HG02943 (cell line): ENCODE results near the gene SNRNP48.

Source experiments
- ATAC-seq: cut with Tn5 transposase; IDR thresholded peaks from one replicate; pipeline ENCODE4 v1.9.1; 2021; ENCODE audit warnings: mild to moderate bottlenecking, low read depth, moderate library complexity; ENCODE audit not compliant: unreplicated experiment

SNRNP48 gene

DNA sequence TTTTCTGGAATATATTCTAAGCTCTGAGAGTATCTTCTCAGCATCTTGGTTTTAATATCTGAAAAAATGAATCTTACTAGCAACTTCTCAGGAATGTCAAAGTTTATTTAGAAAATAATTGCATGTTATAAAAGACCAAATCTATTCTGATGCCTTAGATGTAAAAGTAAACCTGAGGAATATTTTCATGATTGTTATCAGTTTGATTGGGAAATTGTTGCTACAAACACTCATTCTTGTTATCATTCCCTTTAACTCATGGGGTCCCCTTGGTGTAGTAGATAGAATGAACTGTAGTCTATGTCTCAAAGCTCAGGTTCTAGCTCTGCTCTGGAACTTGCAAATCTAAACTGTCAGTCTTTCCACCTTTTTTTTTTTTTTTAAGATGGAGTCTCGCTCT is 50.0 kb downstream of the SNRNP48 start:
- ATAC-seq: no peak

GRCh38 chr6:7640607-7641577 is 50.9 kb downstream of the SNRNP48 start:
- no peak for ATAC-seq

DNA sequence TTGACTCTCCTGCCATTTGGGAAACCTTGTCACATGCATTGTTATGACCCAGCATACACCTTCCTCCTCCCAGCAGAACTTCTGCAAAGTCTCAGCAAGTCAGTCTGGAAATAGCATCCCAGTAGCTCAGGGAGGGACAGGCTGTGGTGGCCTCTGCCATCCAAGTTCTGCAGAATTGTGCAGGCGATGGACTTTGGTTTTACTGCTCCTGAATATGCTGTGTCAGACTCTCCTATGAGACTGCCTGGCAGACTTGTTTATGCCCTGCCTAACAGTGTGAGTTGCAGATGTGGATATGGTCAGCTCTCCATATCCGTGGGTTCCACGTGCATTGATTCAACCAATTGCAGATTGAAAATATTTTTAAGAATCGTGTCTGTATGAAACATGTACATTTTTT is 52.8 kb downstream of the SNRNP48 start:
- no peak for ATAC-seq

DNA sequence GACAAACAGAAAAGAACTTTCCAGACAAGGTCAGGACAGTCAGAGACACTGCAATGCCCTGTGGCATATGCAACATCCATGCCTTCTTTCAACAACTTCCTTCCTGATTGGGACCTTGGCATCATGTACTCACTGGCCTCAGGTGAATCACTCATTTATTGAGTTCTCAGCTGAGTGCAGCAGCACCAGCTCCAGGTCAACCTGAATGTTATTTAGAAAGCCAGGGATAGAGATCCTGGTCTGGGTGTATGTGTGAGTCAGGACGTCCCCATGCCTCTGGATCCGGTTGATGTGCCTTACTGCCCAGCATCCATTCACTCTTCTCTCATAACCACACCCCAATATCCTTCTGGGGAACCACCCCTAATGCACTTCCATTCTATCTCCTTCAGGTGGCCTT is 54.4 kb downstream of the SNRNP48 start:
- no peak for ATAC-seq

DNA sequence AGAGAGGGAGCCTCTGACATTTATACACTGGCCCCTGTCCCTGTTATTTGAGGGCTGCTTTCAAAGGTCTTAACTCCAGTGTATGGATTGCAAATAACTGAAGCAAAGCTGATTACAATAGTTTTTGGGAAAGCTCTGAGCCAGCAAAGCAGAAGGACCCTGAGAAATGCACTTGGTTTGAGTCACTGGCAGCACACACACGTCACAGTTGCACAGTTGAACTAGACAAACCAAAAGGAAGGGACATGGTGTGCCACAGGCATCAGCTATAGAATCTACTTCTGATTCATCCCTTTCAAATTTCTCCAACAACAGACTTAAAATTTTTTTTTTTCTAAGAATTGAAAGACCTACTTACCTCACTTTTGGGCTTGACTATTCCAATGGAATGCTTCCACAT is 56.4 kb downstream of the SNRNP48 start:
- ATAC-seq: no peak

DNA sequence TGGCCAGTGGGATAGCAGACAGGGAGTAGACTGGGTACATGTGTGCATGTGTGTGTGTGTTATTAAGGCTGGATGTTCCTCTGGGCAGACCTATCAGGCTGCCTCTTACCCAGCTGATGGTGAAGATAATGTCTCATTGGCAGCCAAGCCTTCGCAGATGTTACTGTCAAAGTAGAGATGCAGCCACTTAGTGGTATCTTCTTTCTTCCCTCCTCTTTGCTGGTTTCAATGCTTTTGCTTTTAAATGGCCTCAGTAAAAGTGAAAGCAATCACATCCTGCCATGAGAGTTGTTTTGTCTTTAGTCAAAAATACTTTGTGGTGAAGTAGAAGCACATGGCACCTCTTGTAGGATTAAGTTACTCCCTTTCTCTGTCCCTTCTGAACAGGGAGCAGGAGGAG is 57.5 kb downstream of the SNRNP48 start:
- ATAC-seq: no peak

DNA sequence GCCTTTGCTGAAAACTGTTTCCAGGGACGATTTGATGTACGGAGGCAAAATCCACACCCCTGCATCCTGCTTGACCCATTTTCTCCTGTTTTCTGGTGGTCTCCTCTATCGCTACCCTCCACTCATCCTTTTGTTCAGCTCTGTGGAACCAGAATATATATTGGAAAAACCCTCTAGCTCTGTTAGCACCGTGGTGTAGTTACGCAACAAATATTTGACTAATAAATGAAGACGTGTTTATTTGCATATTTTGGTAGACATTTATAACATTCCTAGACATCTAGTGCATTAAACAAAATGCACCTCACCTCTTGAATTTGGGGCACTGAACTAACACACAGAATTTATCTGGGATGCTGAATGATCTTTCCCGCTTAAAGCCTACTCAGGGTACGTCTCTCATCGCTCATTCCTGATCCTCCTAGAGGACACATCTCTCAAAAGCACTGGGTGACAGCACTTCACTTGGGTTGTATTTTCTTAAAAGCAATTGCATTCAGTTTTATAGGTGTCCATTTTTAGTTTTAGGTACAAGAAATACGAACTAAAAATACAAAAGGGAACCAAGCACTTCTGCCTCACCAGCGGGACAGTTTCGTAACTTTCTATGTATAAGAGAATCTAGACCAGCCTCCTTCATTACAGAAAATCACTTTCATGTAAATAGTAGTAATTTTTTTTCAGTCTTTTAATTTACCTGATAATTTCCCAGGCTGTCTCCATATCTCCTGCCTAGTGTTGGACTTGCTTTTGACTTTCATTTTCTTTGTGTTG is 59.2 kb downstream of the SNRNP48 start:
- no peak for ATAC-seq

- no peak for ATAC-seq
Observed at GRCh38 chr6:7650878-7651277, 60.9 kb downstream of the SNRNP48 start.

DNA sequence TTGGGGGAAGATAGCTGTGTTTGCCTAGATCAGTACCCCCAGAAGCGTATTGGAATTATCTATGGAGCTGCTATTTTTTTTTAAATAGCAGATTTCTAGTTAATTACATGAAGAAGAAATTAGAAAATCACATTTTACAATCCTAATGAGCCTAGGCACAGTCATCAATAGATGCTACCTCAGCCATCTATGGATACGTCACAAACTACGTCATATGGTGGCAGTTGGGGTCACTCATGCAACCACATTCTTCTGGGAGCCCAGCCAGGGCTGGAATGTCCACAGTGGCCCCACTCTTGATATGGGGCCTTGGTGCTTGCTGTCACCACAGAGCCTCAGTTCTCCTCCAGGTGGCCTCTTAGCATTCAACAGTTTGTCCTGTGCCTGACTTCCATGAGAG is 63.0 kb downstream of the SNRNP48 start:
- no peak for ATAC-seq

- no peak for ATAC-seq
Observed at GRCh38 chr6:7656355-7656754, 66.4 kb downstream of the SNRNP48 start.

DNA sequence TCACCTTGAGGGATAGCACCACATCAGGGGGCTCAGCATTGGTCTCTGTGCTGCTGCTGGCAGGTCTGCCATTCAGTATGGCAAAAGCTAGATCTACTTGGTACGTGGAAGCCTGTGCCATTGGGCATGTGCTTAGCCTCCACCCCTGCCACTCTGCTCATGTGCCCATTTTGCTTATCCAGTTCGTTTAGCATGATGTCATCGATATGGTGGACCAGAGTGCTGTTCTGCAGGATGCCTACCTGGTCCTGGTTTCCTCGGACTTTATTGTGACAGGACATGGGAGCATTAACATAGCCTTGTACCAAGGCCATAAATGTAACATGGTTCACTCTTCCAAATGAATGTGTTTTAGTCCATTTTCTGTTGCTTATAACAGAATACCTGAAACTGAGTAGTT is 68.5 kb downstream of the SNRNP48 start:
- no peak for ATAC-seq

GRCh38 chr6:7661364-7661763 is 71.4 kb downstream of the SNRNP48 start:
- ATAC-seq: no peak
